K562 (cell line): ENCODE measurements around the gene ERAL1. TPM values are rescaled to one million over a fixed set of nuclear protein-coding genes. Genes with fewer than 3 reads are reported as not detected.
A peak's percentile ranks its signal among the peaks of the same experiment; 100 is the strongest.

Source experiments
- BRD9 ChIP-seq: fragments of 450-650 bp; IDR thresholded peaks from 2 replicates; pipeline ENCODE4 v1.6.1; 2018; ENCODE audit warnings: low read depth; ENCODE audit not compliant: partially characterized antibody
- EP300 ChIP-seq: IDR thresholded peaks from 2 replicates; pipeline ENCODE4 v1.6.1; 2012; ENCODE audit warnings: low read length, improper control_type of control experiment
- ETS2 ChIP-seq: IDR thresholded peaks from 2 replicates; pipeline ENCODE4 v1.6.1; 2016; ENCODE audit warnings: borderline replicate concordance, missing genetic modification characterization, mild to moderate bottlenecking, moderate library complexity, missing compliant biosample characterization; ENCODE audit not compliant: poor library complexity, severe bottlenecking
- ETV1 ChIP-seq: fragments of 450-650 bp; conservative IDR thresholded peaks from 2 replicates; pipeline ENCODE4 v1.6.1; 2016; ENCODE audit warnings: missing genetic modification characterization, control low read depth, low read depth, missing compliant biosample characterization
- EZH2 ChIP-seq: IDR thresholded peaks from 2 replicates; pipeline ENCODE4 v1.6.1; 2012; ENCODE audit warnings: low read depth, mild to moderate bottlenecking, inconsistent platforms, low read length, borderline replicate concordance
- GATAD2B ChIP-seq: fragments of 450-650 bp; IDR thresholded peaks from 2 replicates; pipeline ENCODE4 v1.6.1; 2017; ENCODE audit warnings: mild to moderate bottlenecking, borderline replicate concordance
- HDAC1 ChIP-seq, 2 experiments: fragments of 450-650 bp; IDR thresholded peaks; 2 replicates each; pipeline ENCODE4 v1.6.1; 2016 to 2017; ENCODE audit warnings: inconsistent platforms in 1 of 2, mild to moderate bottlenecking in 1 of 2, moderate library complexity in 1 of 2
- IFI16 ChIP-seq: fragments of 250-450 bp; sonication (Bioruptor Pico); IDR thresholded peaks from 2 replicates; pipeline ENCODE4 v2.1.2; 2022; ENCODE audit warnings: mild to moderate bottlenecking, inconsistent platforms
- KDM5B ChIP-seq: fragments of 200-600 bp; sonication (generic); IDR thresholded peaks from 2 replicates; pipeline ENCODE4 v1.6.1; 2012; ENCODE audit warnings: low read depth, mild to moderate bottlenecking, moderate library complexity, low read length, control low read depth, inconsistent platforms; ENCODE audit not compliant: insufficient replicate concordance
- PTRF ChIP-seq: fragments of 450-650 bp; IDR thresholded peaks from 2 replicates; pipeline ENCODE4 v1.6.1; 2016; ENCODE audit warnings: mild to moderate bottlenecking, missing genetic modification characterization, missing compliant biosample characterization
- RCOR1 ChIP-seq, 2 experiments: IDR thresholded peaks; 2 replicates each; pipeline ENCODE4 v1.6.1; 2012; ENCODE audit warnings: low read depth in 2 of 2, low read length in 2 of 2, borderline replicate concordance in 1 of 2, improper control_type of control experiment in 1 of 2
- SIX5 ChIP-seq, 2 experiments: IDR thresholded peaks; 2 replicates each; pipeline ENCODE4 v1.6.1; 2011; ENCODE audit warnings: low read length in 2 of 2, borderline replicate concordance in 1 of 2, low read depth in 1 of 2, mild to moderate bottlenecking in 1 of 2, moderate library complexity in 1 of 2; ENCODE audit not compliant: insufficient read depth in 1 of 2
- ZNF217 ChIP-seq: sonication (generic); formaldehyde crosslinking; IDR thresholded peaks from 2 replicates; pipeline ENCODE4 v1.8.0; 2022; ENCODE audit warnings: mild to moderate bottlenecking, missing genetic modification reagents
- polyA plus RNA-seq, 8 experiments: library from polyadenylated mRNA; depleted of rRNA in 4 of 8; stranded (reverse) in 5 of 8; unstranded in 3 of 8; fragments of >200 nt; fragmentation: Nextera tagmentation in 2 of 8; fragmentation: Illumina TruSeq in 1 of 8; extraction: Ambion mirVana in 2 of 8; extraction: Trizol in 1 of 8; gene quantifications; 2 replicates each; pipeline versions ENCODE4 v1.2.1 to v1.2.3, GENCODE V29; 2011 to 2014; ENCODE audit warnings: inconsistent platforms in 1 of 8, missing spikeins in 1 of 8
- total RNA-seq, 7 experiments: library from RNA; depleted of rRNA in 6 of 7; stranded (reverse); fragments of >200 nt in 6 of 7; fragmentation: Illumina TruSeq in 2 of 7; extraction: Trizol in 2 of 7; gene quantifications; 2 replicates each; pipeline versions ENCODE4 v1.2.1 to v1.2.3, GENCODE V29; 2011 to 2021; ENCODE audit warnings: low replicate concordance in 1 of 7
- TF ChIP-seq, protein P1 (sequence below): sonication (generic); formaldehyde crosslinking; IDR thresholded peaks from 2 replicates; pipeline ENCODE4 v1.9.0; 2022; ENCODE audit warnings: mild to moderate bottlenecking, missing genetic modification reagents
- TF ChIP-seq, protein P2 (sequence below): fragments of 150-350 bp; conservative IDR thresholded peaks from 2 replicates; pipeline ENCODE4 v1.6.1; 2014; ENCODE audit warnings: low read length
- TF ChIP-seq, protein P3 (sequence below): fragments of 450-650 bp; IDR thresholded peaks from 2 replicates; pipeline ENCODE4 v1.6.1; 2018; ENCODE audit warnings: mild to moderate bottlenecking, low read depth; ENCODE audit not compliant: partially characterized antibody

The ERAL1 gene
- total and polyA plus RNA-seq, 9 of the 15 experiments (the other 6 are each of a cell fraction or from before 2014, with no cell fraction given) = 37.5 to 351 (median 106) TPM

DNA sequence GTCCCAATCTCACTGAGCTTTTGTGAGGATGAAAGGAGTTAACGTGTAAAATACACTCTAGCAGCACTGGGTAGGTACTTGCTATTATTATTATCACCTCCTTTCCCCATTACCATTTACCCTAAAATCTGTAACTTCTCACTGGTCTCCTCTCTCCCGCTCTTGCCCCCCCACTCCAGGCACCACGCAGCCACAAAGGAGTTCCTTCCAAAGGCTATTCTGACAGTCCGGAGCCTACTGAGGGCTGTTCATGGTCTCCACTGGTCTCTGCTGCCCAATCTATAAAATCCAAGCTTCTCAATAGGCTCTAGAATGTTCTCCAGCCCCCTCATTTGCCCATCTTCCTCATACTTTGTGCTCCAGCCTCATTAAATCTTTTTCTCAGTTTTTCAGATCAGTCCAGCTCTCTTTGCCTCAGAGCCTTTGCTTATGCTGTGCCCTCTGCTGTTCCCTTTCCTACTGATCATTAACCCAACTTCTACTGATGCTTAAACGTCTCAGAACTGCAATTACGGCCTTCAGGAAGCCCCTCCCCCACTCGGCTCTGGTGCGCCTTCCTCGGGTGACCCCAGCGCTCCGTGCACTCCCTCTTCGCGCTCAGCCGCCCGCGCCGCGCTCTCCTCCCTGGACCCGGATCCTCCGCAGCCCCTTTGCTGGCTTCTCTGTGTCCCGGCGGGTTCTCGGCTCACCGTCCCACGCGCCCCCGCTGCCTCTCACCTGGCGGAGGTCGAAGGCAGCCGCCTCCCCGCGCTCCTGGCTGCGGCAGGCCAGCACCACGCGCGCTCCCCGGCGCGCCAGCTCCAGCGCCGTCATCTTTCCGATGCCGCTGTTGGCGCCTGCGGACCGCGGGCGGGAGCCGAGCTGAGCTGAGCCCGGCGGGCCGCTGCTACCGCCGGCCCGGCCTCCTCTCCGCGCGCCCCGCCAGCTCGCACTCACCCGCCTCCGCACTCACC, 47.3 kb downstream of the ERAL1 start (continued):
- TF ChIP-seq KDM5B (no peak), HDAC1 (IDR thresholded peaks at IDR 0.05) (peak in 1 of 2 experiments; percentile 80; a peak in 2 of 4 replicates), IFI16 (no peak), EP300 (no peak), RCOR1 (IDR thresholded peaks at IDR 0.05; ENCODE audit: borderline replicate concordance in 1 of 2, low read depth in 2 of 2, low read length in 2 of 2) (peak in 1 of 2 experiments; percentile 57; a peak in 1 of 4 replicates), SIX5 (IDR thresholded peaks at IDR 0.05; ENCODE audit: borderline replicate concordance in 1 of 2, insufficient read depth in 1 of 2, low read depth in 1 of 2, low read length in 2 of 2) (no peak), ETV1 (tag) (no peak), BRD9 (no peak), ETS2 (tag) (no peak), EZH2 (no peak), ZNF217 (CRISPR knock-in tag) (no peak), PTRF (tag) (no peak), GATAD2B (no peak)
- TF ChIP-seq, protein P1, sequence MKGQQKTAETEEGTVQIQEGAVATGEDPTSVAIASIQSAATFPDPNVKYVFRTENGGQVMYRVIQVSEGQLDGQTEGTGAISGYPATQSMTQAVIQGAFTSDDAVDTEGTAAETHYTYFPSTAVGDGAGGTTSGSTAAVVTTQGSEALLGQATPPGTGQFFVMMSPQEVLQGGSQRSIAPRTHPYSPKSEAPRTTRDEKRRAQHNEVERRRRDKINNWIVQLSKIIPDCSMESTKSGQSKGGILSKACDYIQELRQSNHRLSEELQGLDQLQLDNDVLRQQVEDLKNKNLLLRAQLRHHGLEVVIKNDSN (CRISPR knock-in tag) = no peak
- TF ChIP-seq, protein P2, sequence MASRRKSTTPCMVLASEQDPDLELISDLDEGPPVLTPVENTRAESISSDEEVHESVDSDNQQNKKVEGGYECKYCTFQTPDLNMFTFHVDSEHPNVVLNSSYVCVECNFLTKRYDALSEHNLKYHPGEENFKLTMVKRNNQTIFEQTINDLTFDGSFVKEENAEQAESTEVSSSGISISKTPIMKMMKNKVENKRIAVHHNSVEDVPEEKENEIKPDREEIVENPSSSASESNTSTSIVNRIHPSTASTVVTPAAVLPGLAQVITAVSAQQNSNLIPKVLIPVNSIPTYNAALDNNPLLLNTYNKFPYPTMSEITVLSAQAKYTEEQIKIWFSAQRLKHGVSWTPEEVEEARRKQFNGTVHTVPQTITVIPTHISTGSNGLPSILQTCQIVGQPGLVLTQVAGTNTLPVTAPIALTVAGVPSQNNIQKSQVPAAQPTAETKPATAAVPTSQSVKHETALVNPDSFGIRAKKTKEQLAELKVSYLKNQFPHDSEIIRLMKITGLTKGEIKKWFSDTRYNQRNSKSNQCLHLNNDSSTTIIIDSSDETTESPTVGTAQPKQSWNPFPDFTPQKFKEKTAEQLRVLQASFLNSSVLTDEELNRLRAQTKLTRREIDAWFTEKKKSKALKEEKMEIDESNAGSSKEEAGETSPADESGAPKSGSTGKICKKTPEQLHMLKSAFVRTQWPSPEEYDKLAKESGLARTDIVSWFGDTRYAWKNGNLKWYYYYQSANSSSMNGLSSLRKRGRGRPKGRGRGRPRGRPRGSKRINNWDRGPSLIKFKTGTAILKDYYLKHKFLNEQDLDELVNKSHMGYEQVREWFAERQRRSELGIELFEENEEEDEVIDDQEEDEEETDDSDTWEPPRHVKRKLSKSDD = no peak
- TF ChIP-seq, protein P3, sequence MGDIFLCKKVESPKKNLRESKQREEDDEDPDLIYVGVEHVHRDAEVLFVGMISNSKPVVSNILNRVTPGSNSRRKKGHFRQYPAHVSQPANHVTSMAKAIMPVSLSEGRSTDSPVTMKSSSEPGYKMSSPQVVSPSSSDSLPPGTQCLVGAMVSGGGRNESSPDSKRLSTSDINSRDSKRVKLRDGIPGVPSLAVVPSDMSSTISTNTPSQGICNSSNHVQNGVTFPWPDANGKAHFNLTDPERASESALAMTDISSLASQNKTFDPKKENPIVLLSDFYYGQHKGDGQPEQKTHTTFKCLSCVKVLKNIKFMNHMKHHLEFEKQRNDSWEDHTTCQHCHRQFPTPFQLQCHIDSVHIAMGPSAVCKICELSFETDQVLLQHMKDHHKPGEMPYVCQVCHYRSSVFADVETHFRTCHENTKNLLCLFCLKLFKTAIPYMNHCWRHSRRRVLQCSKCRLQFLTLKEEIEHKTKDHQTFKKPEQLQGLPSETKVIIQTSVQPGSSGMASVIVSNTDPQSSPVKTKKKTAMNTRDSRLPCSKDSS = no peak
